HG02840 (cell line): ENCODE data around the gene CIDEA.
"Not testable (repeated sequence)": the region's sequence is repeated elsewhere in the genome, so short reads cannot be mapped to it uniquely, and the experiment has no call there.

Experiments used
- ATAC-seq: cut with Tn5 transposase; IDR thresholded peaks from one replicate; pipeline ENCODE4 v1.9.1; 2021; ENCODE audit warnings: mild to moderate bottlenecking, moderate library complexity, moderate number of reproducible peaks; ENCODE audit not compliant: unreplicated experiment, low FRiP score

Gene CIDEA, protein sequence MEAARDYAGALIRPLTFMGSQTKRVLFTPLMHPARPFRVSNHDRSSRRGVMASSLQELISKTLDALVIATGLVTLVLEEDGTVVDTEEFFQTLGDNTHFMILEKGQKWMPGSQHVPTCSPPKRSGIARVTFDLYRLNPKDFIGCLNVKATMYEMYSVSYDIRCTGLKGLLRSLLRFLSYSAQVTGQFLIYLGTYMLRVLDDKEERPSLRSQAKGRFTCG

DNA sequence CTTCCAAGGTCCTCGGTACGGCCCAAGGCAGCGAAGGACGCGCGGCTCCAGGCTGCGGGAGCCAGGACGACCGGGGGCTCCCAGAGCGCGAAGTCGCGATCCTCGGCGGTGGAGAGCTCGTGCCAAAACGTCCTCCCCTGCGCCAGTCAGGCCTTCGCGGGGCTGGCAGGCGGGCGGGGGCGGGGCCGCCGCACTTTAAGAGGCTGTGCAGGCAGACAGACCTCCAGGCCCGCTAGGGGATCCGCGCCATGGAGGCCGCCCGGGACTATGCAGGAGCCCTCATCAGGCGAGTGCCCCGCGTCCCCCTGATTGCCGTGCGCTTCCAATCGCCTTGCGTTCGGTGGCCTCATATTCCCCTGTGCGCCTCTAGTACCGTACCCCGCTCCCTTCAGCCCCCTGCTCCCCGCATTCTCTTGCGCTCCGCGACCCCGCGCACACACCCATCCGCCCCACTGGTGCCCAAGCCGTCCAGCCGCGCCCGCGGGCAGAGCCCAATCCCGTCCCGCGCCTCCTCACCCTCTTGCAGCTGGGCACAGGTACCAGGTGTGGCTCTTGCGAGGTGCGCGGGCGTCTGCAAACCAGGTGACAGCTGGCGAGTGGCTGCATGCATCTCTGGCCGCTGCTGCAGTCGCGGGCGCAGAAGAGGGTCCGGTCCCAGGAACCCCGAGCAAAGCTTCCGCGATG, at the start of gene CIDEA:
TSS of gene CIDEA (plus strand) at position 226 of the 684 bp plus-strand sequence. CDS start at position 249, 23 bp downstream.
- no peak for ATAC-seq

DNA sequence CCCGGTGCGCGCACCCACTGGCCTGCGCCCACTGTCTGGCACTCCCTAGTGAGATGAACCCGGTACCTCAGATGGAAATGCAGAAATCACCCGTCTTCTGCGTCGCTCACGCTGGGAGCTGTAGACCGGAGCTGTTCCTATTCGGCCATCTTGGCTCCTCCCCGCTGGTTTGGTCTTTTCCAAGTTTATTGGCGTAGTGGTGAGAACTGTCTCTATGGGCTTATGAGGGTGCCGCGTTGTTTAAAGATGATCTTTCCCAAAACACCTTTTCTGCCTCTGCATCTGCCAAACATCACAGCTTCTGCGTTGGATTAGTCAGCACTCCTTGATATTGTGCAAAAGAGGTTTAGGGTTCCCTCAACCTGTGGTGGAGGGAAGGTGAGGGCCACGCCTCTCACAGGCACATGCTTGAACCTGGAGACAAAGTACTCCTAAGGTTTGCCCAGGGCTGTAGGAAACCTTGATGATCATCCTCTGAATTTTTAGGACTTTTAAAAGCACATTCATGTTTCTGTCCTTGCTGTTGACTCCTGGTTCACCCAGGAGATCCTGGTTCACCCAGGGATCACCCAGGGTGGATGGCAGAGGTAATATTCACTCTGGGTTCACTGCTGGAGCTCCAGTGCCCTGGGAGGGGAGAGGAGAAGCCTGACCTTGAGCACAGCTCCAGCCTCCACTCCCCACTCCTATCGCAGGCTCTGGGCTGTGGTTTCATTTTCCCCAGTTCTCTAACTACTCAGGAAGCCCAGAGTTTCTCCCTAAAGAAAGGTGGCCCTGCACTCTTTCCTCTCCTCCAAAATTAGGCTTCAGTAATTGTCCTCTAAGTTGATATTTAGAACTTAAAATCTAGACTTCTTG, 45.6 kb upstream of the CIDEA start:
- ATAC-seq = not testable (repeated sequence)

DNA sequence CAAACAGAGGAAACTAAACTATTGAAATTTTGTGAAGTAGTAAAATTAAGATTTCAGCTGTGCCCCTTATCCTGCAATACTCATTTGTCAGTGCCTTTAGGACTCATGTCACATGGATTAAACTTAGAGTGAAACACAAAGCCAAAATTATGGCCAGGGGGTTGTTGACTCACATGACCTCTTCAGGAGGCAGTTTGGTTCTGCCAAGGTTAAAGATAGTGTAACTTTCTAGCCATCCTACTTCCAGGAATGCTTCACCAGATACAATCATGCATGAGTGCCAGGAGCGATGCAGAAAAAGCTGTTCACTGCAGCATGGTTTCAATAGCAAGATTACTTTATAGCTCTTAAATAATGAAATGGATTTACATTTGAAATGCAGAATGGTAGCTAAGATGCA, 41.9 kb upstream of the CIDEA start:
- not testable (repeated sequence) for ATAC-seq

DNA sequence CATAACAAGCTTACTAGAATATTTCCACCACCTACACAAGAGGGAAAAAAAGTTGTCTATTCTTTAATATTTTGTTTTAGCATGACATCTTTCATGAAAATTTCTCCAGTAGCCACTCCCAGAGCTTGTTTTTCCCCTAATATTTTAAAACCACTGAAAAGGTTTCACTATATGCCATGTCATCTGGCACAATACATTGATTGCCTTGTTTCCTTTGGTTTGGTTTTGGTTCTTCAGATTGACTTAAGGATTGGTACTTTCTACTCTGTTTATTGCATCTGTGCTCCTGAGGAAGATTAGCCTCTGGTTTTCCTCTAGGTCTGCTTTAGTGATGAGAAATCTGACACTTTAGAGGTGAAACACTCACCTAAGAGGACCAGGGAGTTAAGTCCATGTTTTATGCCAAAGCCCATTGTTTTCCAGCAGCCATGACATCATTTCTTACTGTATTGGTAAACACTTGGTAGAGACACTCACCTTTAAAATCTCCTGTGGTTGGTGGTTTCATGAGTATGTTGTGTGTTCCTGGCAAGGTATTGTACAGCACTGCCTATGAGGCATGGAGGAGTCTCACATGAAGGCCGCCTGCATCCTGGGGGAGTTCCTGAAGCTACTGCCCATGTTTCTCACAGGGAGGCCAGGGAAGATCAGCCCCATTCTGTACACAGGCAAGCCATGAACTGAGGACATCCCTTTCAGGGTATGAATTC, 39.7 kb upstream of the CIDEA start:
- not testable (repeated sequence) for ATAC-seq

DNA sequence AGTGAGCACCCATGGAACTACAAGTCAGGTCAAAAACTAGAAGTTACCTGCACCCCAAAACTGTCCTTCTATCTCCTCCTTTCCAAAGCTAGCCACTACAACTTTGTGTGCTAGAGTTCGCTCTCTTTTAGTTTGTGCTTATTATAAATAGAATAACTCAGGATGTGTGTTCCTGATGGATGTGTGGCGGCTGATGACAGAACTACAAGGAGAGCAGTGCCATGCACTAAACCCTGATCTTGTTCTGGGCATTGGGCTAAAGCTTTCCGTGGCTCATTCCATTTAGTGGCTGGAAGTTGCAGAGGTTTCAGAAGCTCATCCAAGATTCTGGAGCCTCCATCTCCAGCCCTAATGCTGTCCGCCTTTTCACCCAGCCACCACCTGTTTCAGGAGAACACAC, 37.7 kb upstream of the CIDEA start:
- not testable (repeated sequence) for ATAC-seq

DNA sequence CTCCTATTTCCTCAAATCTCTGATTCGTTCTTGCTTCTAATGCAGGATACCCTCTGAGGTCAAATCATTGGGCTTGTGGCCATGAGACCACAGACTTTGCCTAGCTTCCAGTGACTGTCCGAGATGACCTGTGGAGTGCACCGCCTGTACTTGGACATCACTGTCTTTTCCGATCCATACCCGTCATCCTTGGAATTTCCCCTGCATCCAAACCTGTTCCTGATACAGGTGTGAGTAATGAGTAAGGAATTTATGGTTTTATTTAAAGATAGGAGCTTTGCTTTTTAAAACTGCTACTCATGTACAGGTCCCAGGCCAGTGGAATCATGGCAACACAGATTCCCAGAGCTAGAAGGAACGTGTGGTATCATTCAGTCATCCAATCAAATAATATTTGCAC, 35.6 kb upstream of the CIDEA start:
- not testable (repeated sequence) for ATAC-seq

DNA sequence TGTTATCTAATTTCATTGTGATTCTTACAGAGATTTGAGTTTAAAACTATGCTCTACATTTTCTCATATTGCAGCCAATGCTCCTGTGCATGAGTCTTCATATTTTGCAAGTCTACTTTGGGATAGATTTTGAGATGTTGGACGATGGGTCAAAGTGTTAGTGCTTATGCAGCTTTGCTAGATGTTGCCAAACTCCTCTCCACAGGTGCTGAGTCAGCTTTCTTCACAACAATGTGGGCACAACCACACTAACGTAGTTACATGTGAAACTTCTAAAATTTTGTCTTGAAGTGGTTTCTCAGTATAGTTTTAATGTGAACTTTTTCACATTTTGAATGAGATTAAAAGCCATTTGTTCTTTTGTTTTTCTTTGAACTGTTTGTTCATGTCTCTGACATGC, 32.1 kb upstream of the CIDEA start:
- ATAC-seq = not testable (repeated sequence)

DNA sequence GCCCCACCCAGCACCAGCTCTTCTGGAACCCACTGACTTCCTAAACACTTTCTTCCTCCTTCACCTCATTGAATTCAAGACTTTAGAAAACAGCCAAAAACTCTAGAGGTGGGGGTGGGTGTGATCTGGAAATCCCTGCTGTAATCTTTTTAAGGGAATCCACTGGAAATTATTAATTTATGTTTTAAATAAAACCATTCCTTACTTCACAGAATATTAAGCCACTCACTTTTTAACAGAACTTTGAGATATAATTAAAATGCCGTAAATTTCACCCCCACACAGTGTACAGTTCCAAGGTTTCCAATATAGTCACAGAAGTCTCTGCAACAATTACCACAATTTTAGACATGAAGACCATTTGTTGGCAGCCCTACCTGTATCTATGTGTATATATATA, 30.8 kb upstream of the CIDEA start:
- ATAC-seq = not testable (repeated sequence)

DNA sequence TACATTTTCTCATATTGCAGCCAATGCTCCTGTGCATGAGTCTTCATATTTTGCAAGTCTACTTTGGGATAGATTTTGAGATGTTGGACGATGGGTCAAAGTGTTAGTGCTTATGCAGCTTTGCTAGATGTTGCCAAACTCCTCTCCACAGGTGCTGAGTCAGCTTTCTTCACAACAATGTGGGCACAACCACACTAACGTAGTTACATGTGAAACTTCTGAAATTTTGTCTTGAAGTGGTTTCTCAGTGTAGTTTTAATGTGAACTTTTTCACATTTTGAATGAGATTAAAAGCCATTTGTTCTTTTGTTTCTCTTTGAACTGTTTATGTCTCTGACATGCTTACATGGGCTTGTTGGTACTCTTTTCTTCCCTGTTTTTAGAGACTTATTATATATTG, 27.4 kb upstream of the CIDEA start:
- not testable (repeated sequence) for ATAC-seq

DNA sequence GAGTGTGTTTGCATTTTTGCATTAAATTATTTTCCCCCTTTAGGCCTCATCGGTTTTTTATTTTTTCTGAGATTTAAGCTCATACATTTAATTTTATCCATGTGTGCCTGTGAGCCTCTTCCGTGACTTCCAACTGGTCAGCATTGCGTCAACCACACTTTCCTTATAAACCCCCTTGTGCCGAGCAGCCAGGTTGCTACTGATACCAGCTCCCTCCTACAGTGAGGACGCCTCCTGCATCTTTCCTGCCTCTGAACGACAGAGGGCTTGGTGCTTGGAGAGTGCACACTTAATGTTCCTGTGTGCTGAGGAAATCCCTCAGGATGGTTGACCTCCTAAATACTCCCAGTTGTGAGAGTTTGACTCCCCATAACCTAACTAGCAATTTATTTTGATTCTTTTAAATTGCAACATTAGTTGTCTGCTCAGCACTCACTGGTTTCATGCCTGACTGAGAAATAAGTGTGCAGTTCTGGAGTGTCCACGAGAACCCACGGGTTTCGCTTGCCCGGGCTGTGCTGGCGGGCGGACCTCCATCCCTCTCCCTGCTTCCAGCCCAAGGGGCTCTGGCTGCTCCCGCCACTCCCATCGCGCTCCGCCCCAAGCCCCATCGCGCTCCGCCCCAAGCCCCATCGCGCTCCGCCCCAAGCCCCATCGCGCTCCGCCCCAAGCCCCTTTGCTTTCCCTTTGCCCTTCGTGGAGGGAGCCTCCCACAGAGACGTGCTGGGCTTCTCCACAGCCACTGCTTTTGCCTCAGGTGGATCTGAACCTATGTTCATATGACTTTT, 26.6 kb upstream of the CIDEA start:
- not testable (repeated sequence) for ATAC-seq

DNA sequence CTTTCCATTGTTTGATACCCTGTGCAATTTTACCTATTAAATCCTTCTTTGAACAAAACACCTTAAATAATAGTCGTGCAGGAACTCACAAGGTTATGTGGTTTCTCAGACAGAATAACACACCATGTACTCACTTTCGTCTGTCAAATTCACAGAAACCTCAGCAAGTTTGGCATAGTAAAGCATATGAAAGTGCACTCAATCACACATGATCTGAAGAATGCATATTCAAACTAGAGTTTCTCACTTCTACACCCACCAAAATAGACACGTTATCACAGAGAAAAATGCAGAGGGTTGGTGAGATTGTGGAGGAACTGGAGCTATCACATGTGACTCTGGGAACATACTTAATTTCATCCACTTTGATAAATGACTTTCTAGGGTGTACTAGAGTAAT, 25.9 kb upstream of the CIDEA start:
- not testable (repeated sequence) for ATAC-seq

DNA sequence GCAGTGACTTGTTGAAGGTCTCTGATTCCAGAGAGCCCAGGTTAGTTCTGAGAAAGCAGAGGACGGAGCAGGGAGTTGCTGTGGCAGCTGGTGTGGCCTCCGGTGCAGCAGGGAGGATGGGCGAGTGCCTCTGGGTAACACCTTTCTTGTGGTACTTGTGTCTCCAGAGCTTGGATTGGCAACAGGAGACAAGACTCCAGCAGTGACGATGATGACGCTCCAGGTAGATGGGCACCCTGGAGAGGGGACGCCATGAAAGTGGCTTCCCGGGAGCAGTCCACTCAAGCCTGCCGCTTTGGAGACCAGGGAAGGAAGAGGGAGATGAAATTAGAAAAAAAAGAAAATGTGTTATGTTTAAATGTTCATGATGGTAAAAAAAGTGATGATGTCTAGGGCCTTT, 23.6 kb upstream of the CIDEA start:
- not testable (repeated sequence) for ATAC-seq

DNA sequence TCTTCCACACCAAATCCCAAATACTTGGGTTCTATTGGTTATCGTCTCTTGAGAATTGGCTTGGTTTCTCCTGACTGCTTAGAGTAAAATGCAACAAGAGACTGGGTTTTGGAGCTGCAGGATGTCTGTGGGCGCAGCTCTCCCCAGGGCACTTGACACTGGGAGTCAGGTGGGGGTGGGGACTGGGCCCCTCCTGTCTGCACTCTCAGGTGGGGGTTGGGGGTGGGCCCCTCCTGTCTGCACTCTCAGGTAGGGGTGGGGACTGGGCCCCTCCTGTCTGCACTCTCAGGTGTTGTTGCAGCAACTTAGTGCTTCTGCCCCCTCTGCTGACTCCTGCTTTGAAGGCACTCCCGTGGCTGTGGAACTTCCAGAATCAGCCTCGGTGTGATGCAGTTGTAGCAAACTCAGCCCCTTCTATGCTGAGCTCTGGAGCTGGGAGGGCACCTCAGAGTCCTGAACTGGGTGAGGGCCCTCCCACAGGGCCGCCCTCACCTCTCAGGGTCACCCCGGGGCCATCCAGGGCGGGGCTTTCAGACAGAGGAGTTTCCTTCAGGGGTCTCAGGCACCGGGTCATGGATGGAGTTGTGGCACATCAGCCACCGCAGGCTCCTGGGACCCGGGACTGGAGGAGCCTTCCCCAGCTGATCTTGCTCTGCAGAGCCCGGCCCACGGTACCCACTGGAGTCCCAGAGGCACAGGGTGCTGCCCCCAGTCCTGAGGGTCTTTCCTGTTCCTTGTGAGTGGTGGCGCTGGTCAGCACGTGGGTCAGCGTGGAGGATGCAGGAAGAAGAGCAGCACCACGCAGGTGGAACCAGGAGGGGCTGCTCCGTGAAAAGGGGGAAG, 22.9 kb upstream of the CIDEA start:
- ATAC-seq = no peak

DNA sequence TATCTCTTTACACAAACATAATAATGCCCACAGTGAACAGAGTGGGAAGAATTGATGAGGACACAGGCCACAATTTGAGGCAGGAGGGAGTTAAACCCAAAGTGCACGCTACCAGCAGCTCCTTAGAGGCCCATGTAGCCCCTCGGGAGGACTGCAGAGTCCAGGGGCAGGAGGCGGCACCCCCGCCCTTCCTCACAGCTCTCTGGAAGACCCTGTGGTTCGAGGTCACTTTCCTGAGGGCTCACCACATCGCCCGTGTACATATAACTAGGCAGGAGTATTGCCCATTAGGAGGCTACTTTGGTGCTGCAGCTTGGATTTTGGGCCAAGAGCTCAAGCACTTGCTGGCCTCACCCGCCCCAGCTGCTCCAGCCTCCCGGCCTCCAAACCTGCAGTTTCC, 22.2 kb upstream of the CIDEA start:
- ATAC-seq = no peak

DNA sequence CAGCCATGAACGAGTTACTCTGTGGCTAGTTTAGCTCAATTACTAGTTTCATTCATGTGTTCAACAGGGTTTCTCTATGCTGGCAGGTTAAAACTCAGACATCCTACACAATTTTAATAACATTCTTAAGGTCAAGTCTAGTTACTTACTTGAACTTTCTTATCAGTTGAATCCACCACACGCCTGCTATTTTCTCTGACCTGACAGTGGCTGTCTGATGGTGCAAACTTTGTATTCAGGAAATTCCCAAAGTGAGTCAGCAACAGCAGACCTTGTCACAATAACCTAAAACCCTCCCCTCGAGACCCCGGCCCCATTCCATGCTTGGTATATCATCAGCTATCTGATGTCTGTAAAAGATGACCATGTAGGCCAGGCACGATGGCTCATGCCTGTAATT, 20.8 kb upstream of the CIDEA start:
- no peak for ATAC-seq

DNA sequence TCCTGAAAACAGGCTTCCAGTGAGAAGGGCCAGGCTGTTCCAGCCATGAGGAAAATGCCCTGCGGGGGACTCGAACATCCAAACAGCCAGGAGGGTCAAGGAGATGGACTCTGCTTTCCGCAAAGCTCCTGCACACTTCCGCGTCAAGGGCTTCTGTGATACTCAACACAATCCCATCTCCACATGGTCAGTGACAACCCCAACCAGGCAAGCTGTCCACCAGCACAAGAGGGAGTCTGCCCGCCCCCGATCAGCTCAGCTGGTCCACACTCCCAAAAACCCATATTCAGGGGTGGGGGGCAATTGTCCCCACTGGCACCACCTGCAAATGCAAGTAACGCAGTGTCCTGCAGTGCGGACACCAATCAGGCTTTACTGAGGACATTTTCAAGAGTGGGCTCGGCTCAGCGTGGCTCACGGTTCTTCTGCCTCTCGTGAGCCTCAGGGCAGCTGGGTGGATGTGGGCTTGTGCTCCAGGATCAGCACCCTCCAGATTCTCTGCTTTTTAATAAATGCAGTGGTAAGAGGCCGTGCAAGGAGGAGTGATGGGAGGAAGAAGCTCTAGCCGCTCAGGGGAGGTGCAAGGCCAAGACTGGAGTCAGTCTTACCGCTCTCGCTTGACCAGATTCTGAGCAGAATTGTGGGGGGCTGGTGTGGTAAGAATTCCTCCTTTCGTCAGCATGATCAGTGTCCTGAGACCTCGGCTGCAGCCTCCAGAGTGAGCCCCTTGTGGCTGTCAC, 19.5 kb upstream of the CIDEA start:
- no peak for ATAC-seq

DNA sequence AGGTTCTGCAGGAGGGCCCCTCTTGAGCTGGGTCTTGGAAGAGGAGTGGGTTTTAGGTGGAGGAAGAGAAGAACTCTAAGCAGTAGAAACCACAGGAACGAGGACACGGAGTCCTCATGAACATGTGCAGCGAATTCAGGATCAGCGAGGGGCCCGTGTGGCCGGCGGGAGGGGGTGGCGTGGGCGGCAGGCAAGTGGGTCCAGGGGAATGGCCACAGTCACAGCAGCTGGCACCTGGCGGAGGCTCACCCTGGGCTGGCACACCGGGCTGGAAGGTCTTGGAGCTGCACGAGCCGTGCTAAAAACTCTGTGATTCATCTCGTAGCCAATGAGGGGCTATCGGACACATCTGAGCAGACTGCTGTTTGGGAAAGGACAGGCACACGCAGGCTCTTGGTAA, 18.0 kb upstream of the CIDEA start:
- no peak for ATAC-seq
